NB4 (cell line): ENCODE data around the gene SPRYD3.

ENCODE experiments used
- MYC ChIP-seq: IDR thresholded peaks from 2 replicates; pipeline ENCODE4 v1.6.1; 2011; ENCODE audit warnings: low read depth, low read length
- POLR2A ChIP-seq: IDR thresholded peaks from 2 replicates; pipeline ENCODE4 v1.6.1; 2011; ENCODE audit warnings: mild to moderate bottlenecking; ENCODE audit not compliant: insufficient read length; ENCODE audit errors: extremely low read depth
- TF ChIP-seq, protein P1 (sequence below): IDR thresholded peaks from one replicate; pipeline ENCODE4 v1.5.1; 2012; ENCODE audit warnings: low read depth, low read length
- TF ChIP-seq, protein P2 (sequence below): IDR thresholded peaks from 2 replicates; pipeline ENCODE4 v1.6.1; 2011; ENCODE audit warnings: low read depth, low read length

DNA sequence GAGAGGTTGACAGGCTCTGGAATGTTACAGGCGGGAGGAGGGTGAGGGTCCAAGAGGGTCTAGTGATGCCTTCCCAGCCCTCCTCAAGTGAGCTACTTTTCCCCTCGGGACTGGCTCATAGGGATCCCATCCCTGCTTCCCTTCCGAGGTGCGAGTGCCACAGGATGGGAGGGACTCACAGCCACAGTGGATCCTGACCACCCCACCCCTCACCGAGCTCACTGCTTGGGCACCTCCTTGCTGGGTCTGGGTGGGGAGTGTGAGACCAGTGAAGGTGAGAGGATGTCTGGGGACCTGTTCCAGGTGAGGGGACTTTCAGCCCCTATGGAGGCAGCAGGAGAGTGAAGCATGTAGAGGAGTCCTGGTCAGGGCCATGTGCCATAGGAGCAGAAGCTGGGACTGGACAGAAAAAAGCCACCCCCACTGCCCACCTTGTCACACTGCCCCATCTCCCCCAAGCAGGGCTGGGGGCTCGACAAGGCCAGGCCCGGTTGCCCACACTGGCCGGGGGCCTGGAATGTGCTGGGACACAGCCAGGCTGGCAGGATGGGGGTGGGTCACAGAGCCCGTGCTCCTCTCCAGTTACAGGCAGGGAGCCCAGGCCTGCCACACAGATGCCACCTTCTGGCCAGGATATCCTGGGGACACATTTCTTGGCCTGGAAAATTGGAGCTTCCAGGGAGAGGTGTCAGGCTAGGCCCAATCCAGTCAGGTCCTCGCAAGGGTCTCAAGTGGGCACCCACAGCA lies 31.0 kb downstream of the SPRYD3 start:
- TF ChIP-seq, protein P1, sequence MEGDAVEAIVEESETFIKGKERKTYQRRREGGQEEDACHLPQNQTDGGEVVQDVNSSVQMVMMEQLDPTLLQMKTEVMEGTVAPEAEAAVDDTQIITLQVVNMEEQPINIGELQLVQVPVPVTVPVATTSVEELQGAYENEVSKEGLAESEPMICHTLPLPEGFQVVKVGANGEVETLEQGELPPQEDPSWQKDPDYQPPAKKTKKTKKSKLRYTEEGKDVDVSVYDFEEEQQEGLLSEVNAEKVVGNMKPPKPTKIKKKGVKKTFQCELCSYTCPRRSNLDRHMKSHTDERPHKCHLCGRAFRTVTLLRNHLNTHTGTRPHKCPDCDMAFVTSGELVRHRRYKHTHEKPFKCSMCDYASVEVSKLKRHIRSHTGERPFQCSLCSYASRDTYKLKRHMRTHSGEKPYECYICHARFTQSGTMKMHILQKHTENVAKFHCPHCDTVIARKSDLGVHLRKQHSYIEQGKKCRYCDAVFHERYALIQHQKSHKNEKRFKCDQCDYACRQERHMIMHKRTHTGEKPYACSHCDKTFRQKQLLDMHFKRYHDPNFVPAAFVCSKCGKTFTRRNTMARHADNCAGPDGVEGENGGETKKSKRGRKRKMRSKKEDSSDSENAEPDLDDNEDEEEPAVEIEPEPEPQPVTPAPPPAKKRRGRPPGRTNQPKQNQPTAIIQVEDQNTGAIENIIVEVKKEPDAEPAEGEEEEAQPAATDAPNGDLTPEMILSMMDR: no peak
- no peak for TF ChIP-seq POLR2A
- TF ChIP-seq, protein P2, sequence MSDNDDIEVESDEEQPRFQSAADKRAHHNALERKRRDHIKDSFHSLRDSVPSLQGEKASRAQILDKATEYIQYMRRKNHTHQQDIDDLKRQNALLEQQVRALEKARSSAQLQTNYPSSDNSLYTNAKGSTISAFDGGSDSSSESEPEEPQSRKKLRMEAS: no peak
- TF ChIP-seq MYC: no peak
